ENCODE data around the gene FRMD4A.

GRCh38 chr10:13634207-13634606 lies 696.5 kb downstream of the FRMD4A start:
- no peak for TF ChIP-seq CTCF (IDR thresholded peaks at IDR 0.05)
- no peak for TF ChIP-seq POLR2A (IDR thresholded peaks at IDR 0.05)
